HepG2 (cell line): Measurements from ENCODE around the gene FAM174C. TPM values are rescaled to one million over a fixed set of nuclear protein-coding genes. Genes with fewer than 3 reads are reported as not detected.

Experiments used
- ELF3 ChIP-seq: IDR thresholded peaks from 2 replicates; pipeline ENCODE4 v1.6.1; 2016; ENCODE audit warnings: missing genetic modification reagents, missing compliant biosample characterization
- GMEB1 ChIP-seq: sonication (generic); formaldehyde crosslinking; IDR thresholded peaks from 2 replicates; pipeline ENCODE4 v1.5.1; 2020; ENCODE audit warnings: missing genetic modification reagents, mild to moderate bottlenecking, borderline replicate concordance
- GPBP1L1 ChIP-seq: sonication (generic); formaldehyde crosslinking; IDR thresholded peaks from 2 replicates; pipeline ENCODE4 v1.5.0; 2020; ENCODE audit warnings: mild to moderate bottlenecking, missing genetic modification reagents
- IKZF4 ChIP-seq: sonication (generic); formaldehyde crosslinking; IDR thresholded peaks from 2 replicates; pipeline ENCODE4 v1.5.1; 2020; ENCODE audit warnings: borderline replicate concordance, mild to moderate bottlenecking, low read depth, missing genetic modification reagents; ENCODE audit errors: not compliant biosample characterization
- JUN ChIP-seq: sonication (generic); formaldehyde crosslinking; IDR thresholded peaks from 2 replicates; pipeline ENCODE4 v1.4.0; 2020; ENCODE audit warnings: mild to moderate bottlenecking, missing genetic modification reagents
- LRRFIP1 ChIP-seq: sonication (generic); formaldehyde crosslinking; conservative IDR thresholded peaks from 2 replicates; pipeline ENCODE4 v1.4.0; 2020; ENCODE audit warnings: missing genetic modification reagents
- NR1H2 ChIP-seq: sonication (generic); formaldehyde crosslinking; IDR thresholded peaks from 2 replicates; pipeline ENCODE4 v1.8.1; 2022; ENCODE audit warnings: low read depth, missing genetic modification reagents, borderline replicate concordance
- NRL ChIP-seq: sonication (generic); formaldehyde crosslinking; IDR thresholded peaks from 2 replicates; pipeline ENCODE4 v1.5.0; 2020; ENCODE audit warnings: missing genetic modification reagents, mild to moderate bottlenecking, moderate library complexity, borderline replicate concordance
- PRMT3 ChIP-seq: sonication (generic); formaldehyde crosslinking; IDR thresholded peaks from 2 replicates; pipeline ENCODE4 v1.8.1; 2022; ENCODE audit warnings: low read depth, mild to moderate bottlenecking, moderate library complexity, missing genetic modification reagents, borderline replicate concordance
- SIX1 ChIP-seq: sonication (generic); formaldehyde crosslinking; IDR thresholded peaks from 2 replicates; pipeline ENCODE4 v1.4.0; 2020; ENCODE audit warnings: missing genetic modification reagents, borderline replicate concordance
- TEAD3 ChIP-seq: optimal IDR thresholded peaks from 2 replicates; pipeline ENCODE3; 2016; ENCODE audit warnings: borderline replicate concordance
- TRAFD1 ChIP-seq: sonication (generic); formaldehyde crosslinking; IDR thresholded peaks from 2 replicates; pipeline ENCODE4 v1.5.1; 2020; ENCODE audit warnings: missing genetic modification reagents, mild to moderate bottlenecking, borderline replicate concordance
- ZFP41 ChIP-seq: sonication (generic); formaldehyde crosslinking; IDR thresholded peaks from 2 replicates; pipeline ENCODE4 v1.4.0; 2020; ENCODE audit warnings: mild to moderate bottlenecking, missing genetic modification reagents, borderline replicate concordance
- ZFY ChIP-seq: sonication (generic); formaldehyde crosslinking; IDR thresholded peaks from 2 replicates; pipeline ENCODE4 v1.4.0; 2020; ENCODE audit warnings: missing genetic modification reagents
- polyA plus RNA-seq, 8 experiments: library from polyadenylated mRNA; depleted of rRNA in 3 of 8; stranded (reverse) in 7 of 8; unstranded in 1 of 8; fragments of >200 nt; fragmentation: Illumina TruSeq in 4 of 8; extraction: Trizol in 4 of 8; gene quantifications; 2 replicates each; pipeline versions ENCODE4 v1.2.1 to v1.2.3, GENCODE V29; 2011 to 2016; ENCODE audit warnings: low read depth in 4 of 8, missing spikeins in 1 of 8, mixed read lengths in 1 of 8; ENCODE audit not compliant: insufficient read depth in 1 of 8
- total RNA-seq, 5 experiments: library from RNA; depleted of rRNA; stranded (reverse); fragments of >200 nt; fragmentation: Illumina TruSeq; extraction: Trizol; gene quantifications; 2 replicates each; pipeline ENCODE4 v1.2.3, GENCODE V29; 2016; ENCODE audit warnings: low read depth in 1 of 5
- TF ChIP-seq, protein P1 (sequence below): sonication (generic); formaldehyde crosslinking; IDR thresholded peaks from 2 replicates; pipeline ENCODE4 v1.8.1; 2023; ENCODE audit warnings: missing genetic modification reagents, mild to moderate bottlenecking, borderline replicate concordance
- TF ChIP-seq, protein P2 (sequence below): sonication (generic); formaldehyde crosslinking; IDR thresholded peaks from 2 replicates; pipeline ENCODE4 v1.8.0; 2022; ENCODE audit warnings: missing genetic modification reagents, mild to moderate bottlenecking, moderate library complexity, borderline replicate concordance

FAM174C gene
- total and polyA plus RNA-seq, 2 of the 13 experiments (the other 11 are each of a cell fraction or from before 2014, with no cell fraction given): 19.5 to 31.3 TPM

DNA sequence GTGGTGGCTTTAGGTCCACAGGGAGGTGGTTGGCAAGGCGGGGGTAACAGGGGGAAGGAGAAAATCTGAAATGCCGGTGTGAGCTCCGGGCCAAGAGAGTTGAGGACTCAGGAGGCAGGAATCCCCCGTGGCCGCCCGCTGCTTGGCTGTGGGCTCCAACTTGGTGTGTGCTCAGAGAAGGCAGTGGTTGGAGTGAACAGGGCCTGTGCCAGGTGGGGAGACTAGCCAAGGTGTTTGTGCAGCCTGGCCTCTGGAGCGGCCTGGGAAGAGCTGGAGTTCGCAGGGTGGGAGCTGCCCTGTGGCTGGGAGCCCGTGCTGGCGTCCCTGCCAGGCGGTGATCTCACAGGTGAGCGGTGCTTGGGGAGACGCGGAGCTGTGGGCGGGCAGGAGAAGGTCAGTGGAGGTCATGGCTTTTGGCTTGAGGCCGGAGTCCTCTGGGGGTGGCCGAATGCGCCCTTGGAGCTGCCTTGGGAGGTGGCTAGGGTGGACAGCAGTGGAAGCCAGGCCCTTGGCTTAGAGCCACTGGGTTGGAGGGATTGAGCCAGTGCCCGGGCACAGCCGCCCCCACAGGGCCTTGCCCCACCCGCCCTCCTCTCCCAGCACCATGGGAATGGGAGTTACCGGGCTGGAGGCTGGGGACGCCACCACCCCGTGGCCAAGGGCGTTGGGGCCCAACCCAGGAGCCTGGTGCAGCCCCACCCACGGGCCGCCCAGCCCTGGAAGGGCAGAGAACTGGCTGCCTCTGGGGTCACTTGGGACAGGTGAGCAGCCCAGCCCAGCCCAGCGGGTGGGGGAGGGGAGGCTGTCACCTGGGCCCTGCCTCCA is 13.3 kb upstream of the FAM174C start (continued):
- TF ChIP-seq, protein P1, sequence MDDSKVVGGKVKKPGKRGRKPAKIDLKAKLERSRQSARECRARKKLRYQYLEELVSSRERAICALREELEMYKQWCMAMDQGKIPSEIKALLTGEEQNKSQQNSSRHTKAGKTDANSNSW (CRISPR knock-in tag): no peak
- TF ChIP-seq NR1H2 (CRISPR knock-in tag) (no peak), GPBP1L1 (CRISPR knock-in tag) (no peak), NRL (CRISPR knock-in tag) (peak; percentile 11; the same call in 1 of the 2 replicates), ELF3 (CRISPR knock-in tag) (no peak), TEAD3 (CRISPR knock-in tag) (peak; percentile 40), PRMT3 (CRISPR knock-in tag) (no peak), TRAFD1 (CRISPR knock-in tag) (no peak), ZFY (CRISPR knock-in tag) (peak; percentile 14; the same call in 1 of the 2 replicates), JUN (CRISPR knock-in tag) (no peak), LRRFIP1 (no peak), IKZF4 (peak; percentile 34), SIX1 (CRISPR knock-in tag) (no peak), GMEB1 (peak; percentile 37; the same call in 1 of the 2 replicates), ZFP41 (CRISPR knock-in tag) (no peak)
- TF ChIP-seq, protein P2, sequence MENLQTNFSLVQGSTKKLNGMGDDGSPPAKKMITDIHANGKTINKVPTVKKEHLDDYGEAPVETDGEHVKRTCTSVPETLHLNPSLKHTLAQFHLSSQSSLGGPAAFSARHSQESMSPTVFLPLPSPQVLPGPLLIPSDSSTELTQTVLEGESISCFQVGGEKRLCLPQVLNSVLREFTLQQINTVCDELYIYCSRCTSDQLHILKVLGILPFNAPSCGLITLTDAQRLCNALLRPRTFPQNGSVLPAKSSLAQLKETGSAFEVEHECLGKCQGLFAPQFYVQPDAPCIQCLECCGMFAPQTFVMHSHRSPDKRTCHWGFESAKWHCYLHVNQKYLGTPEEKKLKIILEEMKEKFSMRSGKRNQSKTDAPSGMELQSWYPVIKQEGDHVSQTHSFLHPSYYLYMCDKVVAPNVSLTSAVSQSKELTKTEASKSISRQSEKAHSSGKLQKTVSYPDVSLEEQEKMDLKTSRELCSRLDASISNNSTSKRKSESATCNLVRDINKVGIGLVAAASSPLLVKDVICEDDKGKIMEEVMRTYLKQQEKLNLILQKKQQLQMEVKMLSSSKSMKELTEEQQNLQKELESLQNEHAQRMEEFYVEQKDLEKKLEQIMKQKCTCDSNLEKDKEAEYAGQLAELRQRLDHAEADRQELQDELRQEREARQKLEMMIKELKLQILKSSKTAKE (CRISPR knock-in tag): 0 out of 2 replicates have a peak, but pooled peaks have one; percentile 17
